ENCODE data around the gene LRP2BP.

The LRP2BP gene

DNA sequence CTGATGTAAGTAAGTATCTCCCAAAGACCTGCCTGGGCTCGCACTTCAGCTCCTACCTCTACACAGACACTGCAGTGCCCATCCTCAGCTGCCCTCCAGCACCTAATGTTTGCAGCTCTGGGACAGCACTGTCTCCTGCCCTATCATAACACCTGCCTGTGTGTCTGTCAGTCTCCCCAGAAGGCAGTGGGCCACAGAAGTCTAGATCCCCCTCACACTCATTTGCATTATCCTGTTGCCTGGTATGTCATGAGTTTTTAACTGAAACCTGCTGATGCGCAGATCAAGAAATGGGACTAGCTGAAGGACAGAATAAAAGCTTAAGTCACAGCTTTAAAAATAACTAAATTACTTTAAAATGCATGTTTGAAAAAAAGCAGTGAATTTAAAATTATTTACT lies 43.0 kb downstream of the LRP2BP start:
- H3K27me3 ChIP-seq: no peaks in the 10 kb centered on the region
- no peak overlapping the region for H3K27ac ChIP-seq
- H3K9me3 ChIP-seq: no peaks in the 10 kb centered on the region
- H3K4me3 ChIP-seq: no peak overlapping the region
- H3K9ac ChIP-seq: no peak overlapping the region
- H3K4me2 ChIP-seq: no peak overlapping the region
- H3K4me1 ChIP-seq: no peaks in the 10 kb centered on the region
- peaks cover 68% of the 10 kb centered on the region for H3K36me3 ChIP-seq
- TF ChIP-seq Cebpa-rat (IDR thresholded peaks at IDR 0.05): no peak
- H4K20me1 ChIP-seq: no peaks in the 10 kb centered on the region

DNA sequence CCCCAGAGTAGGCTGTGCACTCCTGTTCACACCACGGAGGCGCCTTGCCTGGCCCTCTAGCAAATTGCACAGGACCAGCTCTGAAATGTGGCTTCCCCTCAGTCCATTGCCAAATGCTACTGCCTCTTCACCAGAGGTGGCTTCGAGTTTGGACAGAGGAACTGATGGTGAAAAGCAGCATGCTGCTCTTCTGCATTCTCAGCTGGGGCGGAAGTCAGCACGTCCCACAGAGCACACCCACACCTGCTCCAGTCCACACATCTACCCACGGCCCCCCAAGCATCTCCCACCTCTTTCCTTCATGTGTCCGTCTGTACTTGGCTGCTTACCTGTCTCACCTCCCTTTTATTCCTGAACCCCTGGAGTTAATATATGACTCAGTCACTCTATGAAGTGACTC lies 43.5 kb downstream of the LRP2BP start:
- no peak overlapping the region for H3K27ac ChIP-seq
- H3K4me2 ChIP-seq: no peak overlapping the region
- no peaks in the 10 kb centered on the region for H3K4me1 ChIP-seq
- H3K9me3 ChIP-seq: no peaks in the 10 kb centered on the region
- no peak for TF ChIP-seq Cebpa-rat (IDR thresholded peaks at IDR 0.05)
- no peak overlapping the region for H3K9ac ChIP-seq
- H3K4me3 ChIP-seq: no peak overlapping the region
- H3K36me3 ChIP-seq: peaks cover 72% of the 10 kb centered on the region
- H4K20me1 ChIP-seq: no peaks in the 10 kb centered on the region
- H3K27me3 ChIP-seq: no peaks in the 10 kb centered on the region

DNA sequence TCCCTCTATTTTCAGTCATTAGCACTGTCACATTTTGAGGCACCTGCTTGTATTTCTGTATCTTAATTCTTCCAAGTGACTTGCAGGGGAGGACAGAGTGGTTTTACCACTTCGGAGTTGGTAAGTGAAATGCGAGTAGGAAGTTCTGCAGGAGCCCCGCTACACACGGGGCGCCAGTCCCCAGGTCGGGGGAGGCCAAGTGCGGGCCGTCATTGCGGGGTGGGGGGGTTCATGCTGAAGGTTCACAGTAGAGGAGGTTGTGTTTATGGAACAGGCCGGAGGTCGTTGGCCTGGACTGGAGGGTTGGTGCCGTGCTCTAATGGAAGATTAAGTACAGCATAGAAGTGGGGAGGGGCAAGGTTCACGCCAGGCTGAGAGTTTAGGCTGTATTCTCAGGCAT lies 44.0 kb downstream of the LRP2BP start:
- Histone ChIP-seq H3K27me3 (no peaks in the 10 kb centered on the region), H3K4me1 (no peaks in the 10 kb centered on the region), H3K9ac (no peak overlapping the region), H3K4me2 (no peak overlapping the region), H3K9me3 (no peaks in the 10 kb centered on the region), H4K20me1 (no peaks in the 10 kb centered on the region), H3K4me3 (no peak overlapping the region), H3K36me3 (peaks cover 77% of the 10 kb centered on the region), H3K27ac (no peak overlapping the region)
- TF ChIP-seq Cebpa-rat (IDR thresholded peaks at IDR 0.05): no peak

GRCh38 chr4:185346975-185347601 lies 48.6 kb downstream of the LRP2BP start:
- H3K4me1 ChIP-seq: peaks cover 14% of the 10 kb centered on the region

GRCh38 chr4:185344743-185345538 lies 50.8 kb downstream of the LRP2BP start:
- H3K9ac ChIP-seq: peak overlapping the region; percentile 13; the same call in 1 of the 2 replicates

More at GRCh38 chr4:185346975-185347601, 48.6 kb downstream of the LRP2BP start:
- Histone ChIP-seq H3K36me3 (peaks cover 90% of the 10 kb centered on the region), H3K27me3 (no peaks in the 10 kb centered on the region), H3K9ac (no peak overlapping the region), H3K27ac (no peak overlapping the region), H4K20me1 (no peaks in the 10 kb centered on the region), H3K4me3 (no peak overlapping the region), H3K4me2 (no peak overlapping the region), H3K9me3 (no peaks in the 10 kb centered on the region)
- no peak for TF ChIP-seq Cebpa-rat (IDR thresholded peaks at IDR 0.05)

DNA sequence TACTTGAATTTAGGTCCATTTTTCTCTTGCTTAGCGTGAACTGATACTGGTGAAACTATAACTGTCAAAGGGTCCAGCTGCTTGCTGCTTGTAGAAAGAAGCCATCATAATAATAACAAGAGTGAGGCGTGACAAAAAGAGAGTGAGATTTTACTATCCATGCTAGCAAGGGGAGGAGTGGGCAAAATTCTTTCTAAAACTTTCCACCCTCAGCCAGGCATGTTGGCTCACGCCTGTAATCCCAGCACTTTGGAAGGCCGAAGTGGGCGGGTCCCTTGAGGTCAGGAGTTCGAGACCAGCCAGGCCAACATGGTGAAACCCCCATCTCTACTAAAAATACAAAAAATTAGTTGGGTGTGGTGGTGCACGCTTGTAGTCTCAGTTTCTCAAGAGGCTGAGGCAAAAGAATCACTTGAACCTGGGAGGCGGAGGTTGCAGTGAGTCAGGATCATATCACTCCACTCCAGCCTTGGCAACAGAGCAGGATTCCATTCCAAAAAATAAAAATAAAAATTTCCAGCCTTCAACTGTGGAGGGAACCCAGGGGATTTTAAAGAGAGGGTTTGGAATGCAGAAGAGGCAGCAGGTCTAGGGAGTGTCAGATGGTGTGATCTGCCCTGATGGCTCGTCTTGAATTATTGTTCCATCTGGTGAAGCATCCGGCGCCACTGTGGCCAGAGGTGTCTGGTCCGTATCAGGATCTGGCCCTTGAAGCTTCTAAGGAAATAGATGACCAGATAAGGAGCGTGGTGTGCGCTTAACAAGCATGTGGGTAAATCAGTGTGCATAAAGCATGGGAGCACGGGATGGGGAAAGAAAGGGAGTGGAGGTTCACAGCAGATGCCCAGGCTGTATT lies 51.8 kb downstream of the LRP2BP start:
- H3K36me3 ChIP-seq: peaks cover 90% of the 10 kb centered on the region
- TF ChIP-seq Cebpa-rat (IDR thresholded peaks at IDR 0.05): no peak
- peaks cover under 1% of the 10 kb centered on the region for H3K9me3 ChIP-seq
- no peaks in the 10 kb centered on the region for H4K20me1 ChIP-seq
- no peak overlapping the region for H3K27ac ChIP-seq
- H3K27me3 ChIP-seq: no peaks in the 10 kb centered on the region
- no peak overlapping the region for H3K4me2 ChIP-seq
- no peak overlapping the region for H3K9ac ChIP-seq
- peaks cover 25% of the 10 kb centered on the region for H3K4me1 ChIP-seq
- H3K4me3 ChIP-seq: no peak overlapping the region

More at GRCh38 chr4:185344743-185345538, 50.8 kb downstream of the LRP2BP start:
- peak overlapping the region; percentile 47 for H3K4me2 ChIP-seq
- H3K9me3 ChIP-seq: no peaks in the 10 kb centered on the region
- no peak overlapping the region for H3K4me3 ChIP-seq
- H3K27ac ChIP-seq: no peak overlapping the region
- no peak for TF ChIP-seq Cebpa-rat (IDR thresholded peaks at IDR 0.05)
- H3K36me3 ChIP-seq: peaks cover 90% of the 10 kb centered on the region
- no peaks in the 10 kb centered on the region for H4K20me1 ChIP-seq
- no peaks in the 10 kb centered on the region for H3K27me3 ChIP-seq
- H3K4me1 ChIP-seq: peaks cover 19% of the 10 kb centered on the region

GRCh38 chr4:185341841-185342240 lies 53.9 kb downstream of the LRP2BP start:
- H3K27me3 ChIP-seq: no peaks in the 10 kb centered on the region
- peaks cover 25% of the 10 kb centered on the region for H3K4me1 ChIP-seq
- no peak overlapping the region for H3K27ac ChIP-seq
- TF ChIP-seq Cebpa-rat (IDR thresholded peaks at IDR 0.05): no peak
- no peaks in the 10 kb centered on the region for H4K20me1 ChIP-seq
- H3K4me3 ChIP-seq: no peak overlapping the region
- peaks cover 14% of the 10 kb centered on the region for H3K9me3 ChIP-seq
- no peak overlapping the region for H3K9ac ChIP-seq
- H3K36me3 ChIP-seq: peaks cover 77% of the 10 kb centered on the region
- no peak overlapping the region for H3K4me2 ChIP-seq

GRCh38 chr4:185341377-185341776 lies 54.3 kb downstream of the LRP2BP start:
- Histone ChIP-seq H3K27me3 (no peaks in the 10 kb centered on the region), H4K20me1 (no peaks in the 10 kb centered on the region), H3K36me3 (peaks cover 72% of the 10 kb centered on the region), H3K4me2 (no peak overlapping the region), H3K4me1 (peaks cover 25% of the 10 kb centered on the region), H3K9me3 (peaks cover 14% of the 10 kb centered on the region), H3K27ac (no peak overlapping the region), H3K4me3 (no peak overlapping the region), H3K9ac (no peak overlapping the region)
- no peak for TF ChIP-seq Cebpa-rat (IDR thresholded peaks at IDR 0.05)

DNA sequence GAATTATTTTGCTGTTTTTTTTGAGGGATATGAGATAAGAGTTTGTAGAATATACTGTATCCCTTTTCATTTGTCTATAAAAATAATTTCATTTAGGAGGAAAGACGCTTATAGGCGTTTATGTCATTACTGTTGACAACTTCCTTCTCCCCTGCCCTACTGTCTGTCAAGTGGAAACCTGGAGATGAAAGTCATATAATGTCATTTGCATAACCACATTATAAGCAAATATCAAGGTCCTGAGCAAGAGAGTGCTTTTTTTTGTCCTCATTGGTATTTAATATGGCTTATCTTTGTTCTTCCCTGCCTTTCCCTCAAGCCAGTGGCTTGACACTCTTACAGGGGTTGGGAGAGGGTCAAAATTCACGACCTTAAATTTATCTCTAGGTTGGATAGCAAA lies 55.8 kb downstream of the LRP2BP start:
- Histone ChIP-seq H4K20me1 (no peaks in the 10 kb centered on the region), H3K4me2 (0 out of 2 replicates have a peak overlapping the region, but pooled peaks have one; percentile 10), H3K4me3 (no peak overlapping the region), H3K36me3 (peaks cover 62% of the 10 kb centered on the region), H3K27me3 (no peaks in the 10 kb centered on the region), H3K9me3 (peaks cover 14% of the 10 kb centered on the region), H3K4me1 (peaks cover 18% of the 10 kb centered on the region), H3K27ac (no peak overlapping the region), H3K9ac (no peak overlapping the region)
- no peak for TF ChIP-seq Cebpa-rat (IDR thresholded peaks at IDR 0.05)
